Endothelial cell (in vitro differentiated cells): ENCODE results near the gene ARRDC5. TPM values are rescaled to one million over a fixed set of nuclear protein-coding genes. Genes with fewer than 3 reads are reported as not detected.
"Not testable (repeated sequence)": the region's sequence is repeated elsewhere in the genome, so short reads cannot be mapped to it uniquely, and the experiment has no call there.

Source experiments
- DNase-seq: peaks from one replicate; pipeline ENCODE4 v3.0.0; 2021; ENCODE audit warnings: low spot score
- H3K27ac Mint-ChIP-seq: one replicate; pipeline ENCODE4 v1.8.0; 2021; ENCODE audit warnings: mixed read lengths, inconsistent platforms; ENCODE audit not compliant: unreplicated experiment
- H3K27me3 Mint-ChIP-seq: one replicate; pipeline ENCODE4 v1.8.0; 2021; ENCODE audit warnings: mild to moderate bottlenecking, moderate library complexity, mixed read lengths, inconsistent platforms; ENCODE audit not compliant: unreplicated experiment
- H3K36me3 Mint-ChIP-seq: one replicate; pipeline ENCODE4 v1.8.0; 2021; ENCODE audit warnings: mild to moderate bottlenecking, low read depth, mixed read lengths, inconsistent platforms; ENCODE audit not compliant: unreplicated experiment
- H3K4me1 Mint-ChIP-seq: one replicate; pipeline ENCODE4 v1.8.0; 2021; ENCODE audit warnings: mild to moderate bottlenecking, mixed read lengths, inconsistent platforms; ENCODE audit not compliant: unreplicated experiment
- H3K4me3 Mint-ChIP-seq: one replicate; pipeline ENCODE4 v1.8.0; 2021; ENCODE audit warnings: mild to moderate bottlenecking, mixed read lengths, inconsistent platforms; ENCODE audit not compliant: unreplicated experiment
- H3K9me3 Mint-ChIP-seq: one replicate; pipeline ENCODE4 v1.8.0; 2021; ENCODE audit warnings: mixed read lengths, inconsistent platforms; ENCODE audit not compliant: unreplicated experiment
- total RNA-seq: library from RNA; stranded (reverse); fragmentation: NEBNext Ultra II Directional; extraction: Animal tissue kit (Norgen Biotek cat#: 25700); gene quantifications from one replicate; pipeline ENCODE4 v1.2.1, GENCODE V29; 2021; ENCODE audit not compliant: unreplicated experiment
- TF ChIP-seq, protein P1 (sequence below): fragments of 200-600 bp; sonication (generic); IDR thresholded peaks from one replicate; pipeline ENCODE4 v1.5.0; 2021; ENCODE audit warnings: antibody characterized with exemption; ENCODE audit not compliant: unreplicated experiment

Gene ARRDC5
- total RNA-seq, 1 donor from 2014 or later = not detected

DNA sequence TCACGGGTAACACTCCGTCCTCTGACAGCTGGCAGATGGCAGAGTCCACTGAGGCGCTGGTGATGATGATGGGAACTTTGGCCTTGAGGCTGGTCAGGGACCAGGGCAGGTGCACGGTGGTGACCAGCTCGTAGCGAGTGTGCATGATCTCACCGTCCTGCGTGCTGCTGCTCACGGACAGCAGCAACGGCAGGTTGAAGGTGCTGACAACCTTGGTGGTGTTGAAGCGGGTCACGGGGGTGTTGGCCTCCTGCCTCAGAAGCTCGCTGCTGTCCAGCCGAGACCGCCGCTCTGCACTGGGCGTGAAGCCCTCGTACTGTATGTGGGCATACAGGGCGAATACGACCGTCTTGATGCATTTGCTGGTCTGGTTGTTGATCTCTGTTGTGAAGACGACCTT is 11.6 kb downstream of the ARRDC5 start:
- TF ChIP-seq, protein P1, sequence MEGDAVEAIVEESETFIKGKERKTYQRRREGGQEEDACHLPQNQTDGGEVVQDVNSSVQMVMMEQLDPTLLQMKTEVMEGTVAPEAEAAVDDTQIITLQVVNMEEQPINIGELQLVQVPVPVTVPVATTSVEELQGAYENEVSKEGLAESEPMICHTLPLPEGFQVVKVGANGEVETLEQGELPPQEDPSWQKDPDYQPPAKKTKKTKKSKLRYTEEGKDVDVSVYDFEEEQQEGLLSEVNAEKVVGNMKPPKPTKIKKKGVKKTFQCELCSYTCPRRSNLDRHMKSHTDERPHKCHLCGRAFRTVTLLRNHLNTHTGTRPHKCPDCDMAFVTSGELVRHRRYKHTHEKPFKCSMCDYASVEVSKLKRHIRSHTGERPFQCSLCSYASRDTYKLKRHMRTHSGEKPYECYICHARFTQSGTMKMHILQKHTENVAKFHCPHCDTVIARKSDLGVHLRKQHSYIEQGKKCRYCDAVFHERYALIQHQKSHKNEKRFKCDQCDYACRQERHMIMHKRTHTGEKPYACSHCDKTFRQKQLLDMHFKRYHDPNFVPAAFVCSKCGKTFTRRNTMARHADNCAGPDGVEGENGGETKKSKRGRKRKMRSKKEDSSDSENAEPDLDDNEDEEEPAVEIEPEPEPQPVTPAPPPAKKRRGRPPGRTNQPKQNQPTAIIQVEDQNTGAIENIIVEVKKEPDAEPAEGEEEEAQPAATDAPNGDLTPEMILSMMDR = no peak
- H3K36me3 Mint-ChIP-seq = no peaks in the 10 kb centered on the region

DNA sequence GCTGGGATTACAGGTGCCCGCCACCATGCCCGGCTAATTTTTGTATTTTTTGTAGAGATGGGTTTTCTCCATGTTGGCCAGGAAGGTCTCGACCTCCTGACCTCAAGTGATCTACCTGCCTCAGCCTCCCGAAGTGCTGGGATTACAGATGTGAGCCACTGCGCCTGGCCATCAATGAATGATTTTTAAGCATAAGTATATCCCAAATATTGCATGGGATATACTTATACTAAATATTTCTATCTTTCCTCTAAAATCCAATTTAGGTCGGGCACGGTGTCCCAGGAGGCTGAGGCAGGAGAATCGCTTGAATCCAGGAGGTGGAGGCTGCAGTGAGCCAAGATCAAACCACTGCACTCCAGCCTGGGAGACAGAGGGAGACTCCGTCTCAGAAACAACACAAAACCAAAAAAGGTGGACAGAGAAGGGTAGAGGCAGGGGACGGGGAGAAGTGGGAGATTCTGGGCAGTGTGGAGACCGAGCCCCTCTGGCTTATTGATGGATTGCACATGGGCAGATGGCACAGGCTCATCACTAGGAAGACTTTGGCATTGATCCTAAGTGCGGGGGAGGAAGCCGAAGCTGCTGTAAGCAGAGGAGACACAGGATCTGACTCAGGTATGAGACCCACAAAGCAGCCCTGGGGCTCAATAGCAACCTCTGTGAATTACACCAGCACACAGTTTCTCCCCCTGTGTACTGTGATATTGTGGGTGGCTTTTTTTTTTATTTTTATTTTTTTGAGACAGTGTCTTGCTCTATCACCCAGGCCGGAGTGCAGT is 13.5 kb downstream of the ARRDC5 start:
- Mint-ChIP-seq H3K4me1 (no peaks in the 10 kb centered on the region), H3K27ac (no peak overlapping the region), H3K27me3 (peaks cover 3% of the 10 kb centered on the region), H3K9me3 (no peaks in the 10 kb centered on the region), H3K36me3 (no peaks in the 10 kb centered on the region), H3K4me3 (no peak overlapping the region)
- DNase-seq = no peak
- TF ChIP-seq, protein P1 = no peak

More for the DNA sequence above, 11.6 kb downstream of the ARRDC5 start:
- H3K4me1 Mint-ChIP-seq = peaks cover 4% of the 10 kb centered on the region
- H3K9me3 Mint-ChIP-seq = no peaks in the 10 kb centered on the region
- no peak for DNase-seq
- H3K27me3 Mint-ChIP-seq = peaks cover 3% of the 10 kb centered on the region
- H3K4me3 Mint-ChIP-seq = no peak overlapping the region
- no peak overlapping the region for H3K27ac Mint-ChIP-seq

DNA sequence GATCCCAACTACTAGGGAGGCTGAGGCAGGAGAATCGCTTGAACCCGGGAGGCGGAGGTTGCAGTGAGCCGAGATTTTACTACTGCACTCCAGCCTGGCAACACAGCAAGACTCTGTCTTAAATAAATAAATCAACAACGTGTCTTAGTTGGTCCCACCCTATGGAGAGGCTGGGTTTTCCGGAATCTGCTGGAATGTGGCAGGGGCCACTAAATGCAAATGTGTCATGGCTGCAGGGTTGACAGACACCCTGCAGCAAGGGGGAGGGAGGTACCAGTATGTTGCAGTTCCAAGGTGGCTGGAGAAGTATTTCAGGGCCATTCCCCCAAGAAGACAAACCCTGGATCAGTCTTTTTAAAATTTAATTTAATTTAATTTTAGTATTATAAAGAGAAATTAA is 14.9 kb downstream of the ARRDC5 start:
- not testable (repeated sequence) for H3K4me1 Mint-ChIP-seq, H3K27ac Mint-ChIP-seq, H3K9me3 Mint-ChIP-seq, H3K27me3 Mint-ChIP-seq, H3K4me3 Mint-ChIP-seq, DNase-seq, H3K36me3 Mint-ChIP-seq

DNA sequence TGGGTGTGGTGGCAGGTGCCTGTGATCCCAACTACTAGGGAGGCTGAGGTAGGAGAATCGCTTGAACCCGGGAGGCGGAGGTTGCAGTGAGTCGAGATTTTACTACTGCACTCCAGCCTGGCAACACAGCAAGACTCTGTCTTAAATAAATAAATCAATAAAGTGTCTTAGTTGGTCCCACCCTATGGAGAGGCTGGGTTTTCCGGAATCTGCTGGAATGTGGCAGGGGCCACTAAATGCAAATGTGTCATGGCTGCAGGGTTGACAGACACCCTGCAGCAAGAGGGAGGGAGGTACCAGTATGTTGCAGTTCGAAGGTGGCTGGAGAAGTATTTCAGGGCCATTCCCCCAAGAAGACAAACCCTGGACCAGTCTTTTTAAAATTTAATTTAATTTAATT is 17.7 kb downstream of the ARRDC5 start:
- H3K36me3 Mint-ChIP-seq, H3K4me1 Mint-ChIP-seq, H3K27me3 Mint-ChIP-seq, DNase-seq, H3K27ac Mint-ChIP-seq, H3K4me3 Mint-ChIP-seq, H3K9me3 Mint-ChIP-seq: not testable (repeated sequence)

DNA sequence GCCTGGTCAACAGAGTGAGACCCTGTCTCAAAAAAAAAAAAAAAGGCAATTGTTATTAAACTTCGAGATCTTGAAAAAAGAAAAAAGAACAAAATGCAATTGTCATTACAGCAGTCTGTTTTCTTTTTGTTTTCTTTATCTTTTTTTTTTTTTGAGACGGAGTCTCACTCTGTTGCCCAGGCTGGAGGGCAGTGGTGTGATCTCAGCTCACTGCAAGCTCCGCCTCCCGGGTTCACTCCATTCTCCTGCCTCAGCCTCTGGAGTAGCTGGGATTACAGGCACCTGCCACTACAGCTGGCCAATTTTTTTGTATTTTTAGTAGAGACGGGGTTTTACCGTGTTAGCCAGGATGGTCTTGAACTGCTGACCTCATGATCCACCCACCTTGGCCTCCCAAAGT is 19.8 kb downstream of the ARRDC5 start:
- H3K4me3 Mint-ChIP-seq, DNase-seq, H3K36me3 Mint-ChIP-seq, H3K4me1 Mint-ChIP-seq, H3K9me3 Mint-ChIP-seq, H3K27me3 Mint-ChIP-seq, H3K27ac Mint-ChIP-seq: not testable (repeated sequence)

DNA sequence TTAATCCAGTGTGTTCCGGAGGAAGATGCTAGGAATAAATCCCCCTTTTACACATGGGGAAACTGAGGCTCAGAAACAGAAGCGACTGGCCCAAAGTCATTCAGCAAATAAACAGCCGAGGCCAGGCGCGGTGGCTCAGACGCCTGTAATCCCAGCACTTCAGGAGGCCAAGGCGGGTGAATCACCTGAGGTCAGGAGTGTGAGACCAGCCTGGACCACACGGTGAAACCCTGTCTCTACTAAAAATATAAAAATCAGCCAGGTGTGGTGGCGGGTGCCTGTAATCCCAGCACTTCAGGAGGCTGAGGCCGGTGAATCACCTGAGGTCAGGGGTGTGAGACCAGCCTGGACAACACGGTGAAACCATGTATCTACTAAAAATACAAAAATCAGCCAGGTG is 23.7 kb downstream of the ARRDC5 start:
- Mint-ChIP-seq H3K36me3 (no peaks in the 10 kb centered on the region), H3K4me1 (no peaks in the 10 kb centered on the region), H3K9me3 (no peaks in the 10 kb centered on the region), H3K27me3 (no peaks in the 10 kb centered on the region), H3K4me3 (no peak overlapping the region), H3K27ac (no peak overlapping the region)
- DNase-seq = no peak
- TF ChIP-seq, protein P1 = no peak
